T-helper 1 cell (primary cell): ENCODE measurements around the gene RNF135.
A peak's percentile ranks its signal among the peaks of the same experiment; 100 is the strongest.
"Not testable (repeated sequence)": the region's sequence is repeated elsewhere in the genome, so short reads cannot be mapped to it uniquely, and the experiment has no call there.

ENCODE experiments used
- DNase-seq, 5 donors: peaks; one replicate each; pipeline ENCODE4 v3.0.0-alpha.2; 2012 to 2020
- total RNA-seq, 4 donors: gene quantifications; one replicate each; lab custom pipeline; 2026; lab: John Stamatoyannopoulos, UW

Gene RNF135
- total RNA-seq, result 3.3 to 6.4 (median 4.6) reads per million in 4 donors

DNA sequence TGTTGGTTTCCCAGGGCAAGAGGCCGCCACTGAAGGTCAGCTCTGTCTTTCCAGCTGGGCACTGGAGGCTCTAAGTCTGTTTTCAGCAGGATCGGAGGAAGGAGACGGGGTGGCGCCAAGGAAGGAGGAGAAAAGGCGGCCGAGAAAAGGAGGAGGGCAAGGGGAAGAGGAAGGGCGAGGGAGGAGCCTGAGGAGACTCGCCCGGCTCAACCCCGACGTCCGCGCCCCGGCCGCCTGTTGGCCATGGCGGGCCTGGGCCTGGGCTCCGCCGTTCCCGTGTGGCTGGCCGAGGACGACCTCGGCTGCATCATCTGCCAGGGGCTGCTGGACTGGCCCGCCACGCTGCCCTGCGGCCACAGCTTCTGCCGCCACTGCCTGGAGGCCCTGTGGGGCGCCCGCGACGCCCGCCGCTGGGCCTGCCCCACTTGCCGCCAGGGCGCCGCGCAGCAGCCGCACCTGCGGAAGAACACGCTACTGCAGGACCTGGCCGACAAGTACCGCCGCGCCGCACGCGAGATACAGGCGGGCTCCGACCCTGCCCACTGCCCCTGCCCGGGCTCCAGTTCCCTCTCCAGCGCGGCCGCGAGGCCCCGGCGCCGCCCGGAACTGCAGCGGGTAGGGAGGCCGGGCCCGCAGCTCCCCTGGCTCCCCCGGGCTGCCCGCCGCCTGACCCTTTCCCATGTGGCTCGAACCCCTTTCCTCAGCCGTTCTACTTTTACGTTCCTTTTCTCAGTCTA lies at the start of gene RNF135:
TSS of gene RNF135 (plus strand) at position 209 of the 737 bp plus-strand sequence. CDS start at position 244, 35 bp downstream.
- DNase-seq, result peak; percentile 13 to 73 (median 37)

DNA sequence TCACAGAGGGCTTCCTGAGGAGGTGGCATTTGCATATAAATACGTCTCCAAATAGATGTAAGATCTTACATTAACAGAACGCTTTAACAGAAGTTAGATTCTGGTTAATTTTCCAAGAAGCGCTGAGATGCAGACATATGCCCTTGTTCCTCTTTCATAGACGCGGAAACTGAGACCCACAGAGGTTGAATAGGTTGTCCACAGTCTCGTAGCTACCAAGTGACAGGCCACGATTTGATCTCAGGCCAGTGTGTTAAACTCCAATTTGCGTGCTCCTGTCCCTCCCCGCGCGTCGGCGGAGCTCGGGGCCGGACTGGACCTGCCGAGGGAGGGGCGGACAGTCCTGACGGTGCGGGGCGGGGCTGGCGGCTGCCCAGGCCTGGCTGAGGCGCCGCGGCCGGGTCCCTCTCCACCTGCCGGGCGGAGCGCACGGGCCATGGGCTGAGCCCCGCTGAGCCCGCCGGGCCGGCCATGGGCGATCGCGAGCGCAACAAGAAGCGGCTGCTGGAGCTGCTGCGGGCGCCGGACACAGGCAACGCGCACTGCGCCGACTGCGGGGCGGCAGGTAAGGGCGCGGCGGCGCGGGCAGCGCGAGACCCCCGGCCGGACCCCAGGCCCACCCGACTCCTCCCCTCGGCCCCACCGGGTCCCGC lies 49.2 kb upstream of the RNF135 start, which contains the start of gene ADAP2:
TSS of gene ADAP2 (plus strand) at position 402 of the 653 bp plus-strand sequence. CDS start at position 472, 70 bp downstream.
- DNase-seq, result no peak

GRCh38 chr17:30922235-30923030 lies 48.4 kb upstream of the RNF135 start:
- DNase-seq, result no peak

DNA sequence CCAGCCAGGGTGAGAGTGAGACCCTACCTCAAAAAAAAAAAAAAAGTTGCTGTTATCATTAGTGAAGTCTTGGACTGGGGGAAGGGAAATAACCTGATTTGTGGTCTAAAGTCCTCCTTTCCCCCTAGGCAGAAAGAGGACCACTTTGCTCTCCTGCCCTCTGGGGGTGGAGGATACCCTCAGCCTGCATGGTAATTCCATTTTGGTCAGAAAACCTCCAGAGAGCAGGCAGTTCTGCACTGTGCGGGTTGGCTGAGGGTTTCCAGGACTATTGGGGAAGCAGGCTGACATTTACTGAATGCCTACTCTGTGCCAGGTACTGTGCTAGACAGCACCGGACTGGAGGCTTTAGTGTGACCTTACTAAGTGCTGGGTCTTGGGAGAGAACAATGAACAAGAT lies 46.5 kb upstream of the RNF135 start:
- no peak for DNase-seq

DNA sequence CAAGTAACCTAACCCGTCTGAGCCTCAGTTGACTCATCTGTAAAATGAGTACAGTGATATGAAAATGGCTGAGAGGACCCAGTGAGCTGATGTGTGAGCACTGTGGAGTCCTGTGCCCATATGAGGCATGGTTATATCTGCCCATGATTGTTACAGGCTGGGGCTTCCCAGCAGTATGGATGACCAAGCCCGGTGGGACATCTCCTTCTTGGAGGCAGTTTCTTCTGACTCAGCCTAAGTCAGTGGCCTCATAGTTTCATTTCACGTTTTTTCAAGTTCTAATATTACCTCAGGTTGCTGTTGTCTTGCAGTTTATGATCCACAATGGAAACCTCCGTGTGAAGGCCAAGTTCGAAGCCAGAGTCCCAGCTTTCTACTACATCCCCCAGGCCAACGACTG lies 44.3 kb upstream of the RNF135 start:
- DNase-seq, result no peak

- no peak for DNase-seq
These were observed 43.1 kb upstream of the RNF135 start for GRCh38 chr17:30927756-30928155.

DNA sequence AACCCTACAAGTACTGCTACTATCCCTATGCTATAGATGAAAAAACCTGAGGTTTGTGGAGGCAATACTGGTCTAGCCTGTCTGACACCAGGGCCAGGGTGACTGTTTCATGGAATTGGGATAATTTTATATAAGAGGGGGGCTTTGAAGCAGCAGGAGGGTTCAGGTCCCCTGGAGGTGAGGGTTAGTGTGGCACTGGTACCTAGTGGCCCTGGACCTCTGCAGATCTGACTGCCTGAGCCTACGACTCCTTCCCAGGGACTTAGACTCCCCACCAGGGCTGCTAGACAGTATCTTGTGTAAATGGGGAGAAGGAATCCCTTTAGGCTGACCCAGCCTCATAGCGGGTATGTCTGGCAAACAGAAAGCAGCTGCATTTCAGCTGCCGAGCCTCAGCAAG lies 42.3 kb upstream of the RNF135 start:
- DNase-seq, result no peak

- no peak for DNase-seq
These were observed 41.7 kb upstream of the RNF135 start for GRCh38 chr17:30929081-30929633.

GRCh38 chr17:30929861-30930260 lies 41.0 kb upstream of the RNF135 start:
- not testable (repeated sequence) for DNase-seq

DNA sequence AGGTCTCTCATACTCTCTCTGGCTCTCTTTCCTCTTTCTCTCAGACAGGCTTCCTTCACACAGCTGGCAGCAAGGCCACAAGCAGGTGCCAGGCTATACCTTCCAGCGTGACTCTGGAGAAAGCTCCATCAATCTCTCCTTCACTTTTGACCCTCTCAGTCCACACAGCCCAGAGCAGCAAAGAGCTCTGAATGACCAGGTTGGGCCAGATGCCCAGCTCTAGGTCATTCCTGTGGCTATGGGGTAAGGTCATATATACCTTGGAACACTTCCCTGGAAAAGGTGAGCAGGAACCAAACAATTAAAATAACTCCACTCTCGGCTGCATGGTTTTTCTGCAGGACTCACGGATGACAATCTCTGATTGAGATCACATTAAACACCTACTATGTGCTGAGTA lies 40.3 kb upstream of the RNF135 start:
- no peak for DNase-seq

- DNase-seq, result not testable (repeated sequence)
These were observed 39.3 kb upstream of the RNF135 start for GRCh38 chr17:30931582-30931981.

GRCh38 chr17:30933966-30934365 lies 36.9 kb upstream of the RNF135 start:
- no peak for DNase-seq

DNA sequence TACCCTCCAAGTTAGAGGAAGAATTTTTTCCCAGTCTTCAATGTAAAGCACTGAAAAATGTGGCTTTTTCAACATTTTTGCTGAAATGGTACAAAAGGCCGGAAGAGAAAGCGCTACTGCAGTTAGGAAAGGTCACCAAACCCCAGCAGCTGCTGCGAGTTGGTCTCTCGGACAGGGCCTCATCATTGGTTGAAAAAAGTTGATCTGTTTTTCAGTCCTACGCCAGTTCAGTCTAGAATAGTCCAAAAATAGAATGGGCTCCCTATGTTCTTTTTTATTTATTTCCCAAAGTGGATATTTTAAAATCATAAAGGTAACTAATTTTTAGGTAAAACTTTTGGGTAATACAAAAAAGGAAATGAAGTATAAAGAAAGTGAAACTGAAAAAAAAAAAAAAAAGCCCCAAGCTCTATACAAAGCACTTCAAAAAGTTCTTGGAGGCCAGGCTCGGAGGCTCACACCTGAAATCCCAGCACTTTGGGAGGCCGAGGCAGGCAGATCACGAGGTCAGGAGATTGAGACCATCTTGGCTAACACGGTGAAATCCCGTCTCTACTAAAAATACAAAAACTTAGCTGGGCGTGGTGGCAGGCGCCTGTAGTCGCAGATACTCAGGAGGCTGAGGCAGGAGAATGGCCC lies 31.7 kb upstream of the RNF135 start:
- peak in 1 of 5 donors; percentile 31 for DNase-seq

- DNase-seq, result no peak
These were observed 28.3 kb upstream of the RNF135 start for GRCh38 chr17:30942308-30943079.

DNA sequence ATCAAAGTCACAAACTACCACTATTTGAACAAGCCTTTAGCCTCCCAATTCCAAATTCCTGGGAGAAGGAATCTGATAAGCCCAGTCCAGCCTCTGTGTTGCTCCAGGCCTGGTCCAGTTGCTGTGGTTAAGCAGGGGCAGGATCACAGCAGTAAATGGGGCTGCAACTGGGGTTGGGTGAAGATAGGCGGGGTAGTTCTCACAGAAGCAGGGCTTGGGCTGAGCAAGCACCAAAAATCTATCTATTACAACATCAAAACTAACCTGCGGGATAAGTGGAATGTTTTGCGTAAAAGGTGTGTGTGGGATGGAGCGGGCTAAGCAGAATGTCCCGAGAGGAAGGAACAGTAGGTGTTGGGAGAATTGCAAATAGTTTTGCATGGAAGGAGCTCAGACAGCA lies 23.0 kb upstream of the RNF135 start:
- no peak for DNase-seq

DNA sequence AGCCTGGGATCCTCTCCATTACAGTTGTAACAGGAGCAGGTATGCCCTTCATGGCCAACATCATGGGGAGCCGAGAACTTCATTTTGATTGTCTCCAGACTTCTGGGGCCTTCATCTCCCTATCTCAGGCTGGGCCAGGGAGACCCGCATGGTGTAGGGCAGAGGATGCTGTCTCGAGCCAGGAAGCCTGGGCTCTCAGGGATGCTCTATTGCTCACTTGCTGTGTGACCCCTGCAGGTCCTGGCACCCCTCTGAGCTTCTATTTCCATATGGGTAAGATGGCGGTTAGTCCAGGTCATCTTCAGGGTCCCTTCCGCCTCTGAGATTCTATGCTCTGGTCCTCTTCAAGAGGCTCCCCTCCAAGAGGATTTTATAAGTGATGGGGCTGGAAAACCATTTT lies 20.6 kb upstream of the RNF135 start:
- DNase-seq, result no peak

- DNase-seq, result no peak
These were observed 20.0 kb upstream of the RNF135 start for GRCh38 chr17:30950669-30951399.

GRCh38 chr17:30952638-30953393 lies 18.0 kb upstream of the RNF135 start:
- no peak for DNase-seq

DNA sequence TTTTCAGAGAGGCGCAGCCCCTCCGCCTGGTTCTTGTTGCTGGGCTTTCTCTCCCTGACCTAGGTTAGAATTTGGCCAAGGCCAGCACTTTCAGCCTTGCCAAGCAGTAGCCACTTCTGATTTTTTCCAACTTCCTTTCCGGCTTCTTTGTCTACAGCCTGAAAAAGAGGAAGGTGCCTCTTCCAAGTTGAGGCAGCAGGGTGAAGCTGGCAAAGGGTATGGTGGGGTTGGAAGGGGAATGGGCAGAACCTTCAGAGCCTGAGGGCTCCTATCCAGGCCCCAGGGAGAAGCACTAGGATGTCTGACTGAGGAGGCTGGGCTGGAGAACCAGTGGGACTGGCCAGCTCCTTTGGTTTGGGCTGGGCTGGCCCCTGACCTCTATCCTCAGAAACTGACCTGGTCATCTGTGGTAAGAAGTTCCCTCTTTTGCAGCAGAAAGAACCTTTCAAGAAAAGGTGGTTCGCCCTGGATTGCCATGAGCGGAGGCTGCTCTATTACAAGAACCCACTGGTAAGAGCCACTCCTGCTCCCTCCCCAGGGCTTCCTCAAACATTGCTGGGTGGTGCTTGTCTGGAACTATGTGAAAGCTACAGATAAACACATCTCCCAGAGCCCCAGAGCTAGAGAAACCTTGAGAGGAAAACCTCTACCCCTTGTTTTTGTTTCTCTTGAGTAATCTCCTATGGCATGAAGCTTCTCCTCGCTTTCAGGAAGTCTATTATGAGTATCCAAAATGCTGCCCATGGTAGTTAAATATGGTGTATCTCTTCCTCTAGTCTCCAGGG lies 16.6 kb upstream of the RNF135 start:
- no peak for DNase-seq
